ENCODE measurements around the gene PIP4K2C. TPM values are rescaled to one million over a fixed set of nuclear protein-coding genes. Genes with fewer than 3 reads are reported as not detected.

Gene PIP4K2C
- total RNA-seq, 1 donor from 2014 or later: 11.9 TPM

GRCh38 chr12:57604992-57605810, 14.2 kb downstream of the PIP4K2C start:
- ATAC-seq (peak; percentile 19), DNase-seq (peak; percentile 63)
- intact Hi-C loops (cut with micrococcal nuclease): no loop called here

- DNase-seq: no peak
- no peak for ATAC-seq
- intact Hi-C loops (cut with micrococcal nuclease): no loop called here
These were observed 14.9 kb downstream of the PIP4K2C start for GRCh38 chr12:57605811-57606311.

GRCh38 chr12:57606399-57606798, 15.4 kb downstream of the PIP4K2C start:
- intact Hi-C loops (cut with micrococcal nuclease): no loop called here
- ATAC-seq (no peak), DNase-seq (no peak)

GRCh38 chr12:57606821-57607220, 15.8 kb downstream of the PIP4K2C start:
- no peak for DNase-seq
- intact Hi-C loops (cut with micrococcal nuclease): no loop called here
- ATAC-seq: no peak

- intact Hi-C loops (cut with micrococcal nuclease): no loop called here
- ATAC-seq: no peak
- DNase-seq: no peak
These were observed 17.1 kb downstream of the PIP4K2C start for GRCh38 chr12:57607958-57608663.

GRCh38 chr12:57609101-57609780, 18.2 kb downstream of the PIP4K2C start:
- intact Hi-C loops (cut with micrococcal nuclease): no loop called here
- ATAC-seq: no peak
- DNase-seq: no peak

GRCh38 chr12:57609781-57610553, 19.0 kb downstream of the PIP4K2C start:
- DNase-seq: peak; percentile 62
- intact Hi-C loops (cut with micrococcal nuclease): no loop called here
- ATAC-seq: peak; percentile 20

GRCh38 chr12:57610554-57611107, 19.6 kb downstream of the PIP4K2C start:
- ATAC-seq: peak; percentile 60
- intact Hi-C loops (cut with micrococcal nuclease): no loop called here
- peak; percentile 81 for DNase-seq

GRCh38 chr12:57611108-57611826, 20.3 kb downstream of the PIP4K2C start, which contains the start of gene ARHGEF25:
Gene ARHGEF25, plus strand, starts transcription at chr12:57611435. Its CDS starts 460 bp downstream, at chr12:57611895.
- ATAC-seq (peak; percentile 91), DNase-seq (peak; percentile 91)
- intact Hi-C loops (cut with micrococcal nuclease): no loop called here

GRCh38 chr12:57611827-57612710, 21.1 kb downstream of the PIP4K2C start:
- intact Hi-C loops (cut with micrococcal nuclease): no loop called here
- DNase-seq (no peak), ATAC-seq (no peak)

- DNase-seq (no peak), ATAC-seq (no peak)
- intact Hi-C loops (cut with micrococcal nuclease): no loop called here
These were observed 21.9 kb downstream of the PIP4K2C start for GRCh38 chr12:57612711-57613426.

- no peak for ATAC-seq
- intact Hi-C loops (cut with micrococcal nuclease): no loop called here
- DNase-seq: no peak
These were observed 22.6 kb downstream of the PIP4K2C start for GRCh38 chr12:57613427-57614109.

GRCh38 chr12:57614178-57614947, 23.4 kb downstream of the PIP4K2C start:
- intact Hi-C loops (cut with micrococcal nuclease): no loop called here
- peak; percentile 59 for DNase-seq

GRCh38 chr12:57614948-57615500, 24.0 kb downstream of the PIP4K2C start:
- intact Hi-C loops (cut with micrococcal nuclease): no loop called here
- ATAC-seq (no peak), DNase-seq (no peak)

More at GRCh38 chr12:57614178-57614947, 23.4 kb downstream of the PIP4K2C start:
- ATAC-seq: no peak

GRCh38 chr12:57615637-57616036, 24.6 kb downstream of the PIP4K2C start:
- DNase-seq (no peak), ATAC-seq (no peak)
- intact Hi-C loops (cut with micrococcal nuclease): no loop called here

Data from left ventricle myocardium superior (tissue), 1 donor.